NCI-H1694 (cell line): ENCODE data around the gene LTBP4.
A peak's percentile ranks its signal among the peaks of the same experiment; 100 is the strongest.
"Not testable (repeated sequence)": the region's sequence is repeated elsewhere in the genome, so short reads cannot be mapped to it uniquely, and the experiment has no call there.

Experiments used
- DNase-seq: peaks from one replicate; lab custom pipeline; 2025; lab: John Stamatoyannopoulos, UW

Gene LTBP4

GRCh38 chr19:40611900-40612698 is 10.9 kb downstream of the LTBP4 start:
- DNase-seq, result no peak

DNA sequence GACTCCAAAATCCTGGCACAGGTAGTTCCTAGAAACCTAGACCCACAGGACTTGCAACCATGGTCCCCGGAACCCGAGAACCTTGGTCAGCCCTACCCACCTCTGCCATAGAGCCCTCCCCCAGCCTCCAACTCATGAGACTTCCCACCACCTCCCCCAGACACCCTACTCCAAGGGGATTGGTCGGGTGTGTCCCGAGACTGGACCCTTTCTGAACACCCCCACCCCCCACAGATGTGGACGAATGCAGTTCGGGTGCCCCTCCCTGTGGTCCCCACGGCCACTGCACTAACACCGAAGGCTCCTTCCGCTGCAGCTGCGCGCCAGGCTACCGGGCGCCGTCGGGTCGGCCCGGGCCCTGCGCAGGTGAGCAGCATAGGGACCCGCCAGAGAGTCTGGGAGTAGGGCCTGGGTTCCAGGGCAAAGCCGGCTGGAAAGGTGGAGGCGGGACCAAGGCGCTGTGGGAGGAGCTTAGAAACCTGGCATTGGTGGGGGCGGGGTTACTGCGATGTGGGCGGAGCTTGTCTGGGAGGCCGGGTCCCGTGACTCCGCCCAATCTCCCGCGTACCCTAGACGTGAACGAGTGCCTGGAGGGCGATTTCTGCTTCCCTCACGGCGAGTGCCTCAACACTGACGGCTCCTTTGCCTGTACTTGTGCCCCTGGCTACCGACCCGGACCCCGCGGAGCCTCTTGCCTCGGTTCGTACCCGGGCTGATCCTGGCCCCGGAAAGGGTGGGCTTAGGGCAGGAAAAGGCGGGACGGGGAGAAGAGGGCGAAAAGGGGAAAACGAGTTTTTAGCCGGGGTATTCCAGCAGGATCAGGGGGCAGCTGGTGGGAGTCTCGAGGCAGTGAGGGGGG is 11.9 kb downstream of the LTBP4 start:
- no peak for DNase-seq

- no peak for DNase-seq
Observed at GRCh38 chr19:40613690-40614621, 12.8 kb downstream of the LTBP4 start.

GRCh38 chr19:40614622-40615411 is 13.6 kb downstream of the LTBP4 start:
- no peak for DNase-seq

DNA sequence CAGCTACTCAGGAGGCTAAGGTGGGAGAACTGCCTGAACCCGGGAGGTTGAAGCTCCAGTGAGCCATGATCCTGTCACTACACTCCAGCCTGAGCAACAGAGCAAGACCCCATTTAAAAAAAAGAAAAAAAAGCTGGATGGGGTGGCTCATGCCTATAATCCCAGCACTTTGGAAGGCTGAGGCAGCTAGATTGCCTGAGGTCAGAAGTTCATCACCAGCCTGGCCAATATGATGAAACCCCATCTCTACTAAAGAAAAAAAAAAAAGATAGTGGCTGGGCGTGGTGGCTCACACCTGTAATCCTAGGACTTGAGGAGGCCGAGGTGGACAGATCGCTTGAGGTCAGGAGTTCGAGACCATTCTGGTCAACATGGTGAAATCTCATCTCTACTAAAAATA is 15.0 kb downstream of the LTBP4 start:
- no peak for DNase-seq

- no peak for DNase-seq
Observed at GRCh38 chr19:40616941-40617340, 15.8 kb downstream of the LTBP4 start.

- DNase-seq, result no peak
Observed at GRCh38 chr19:40617961-40618360, 16.8 kb downstream of the LTBP4 start.

DNA sequence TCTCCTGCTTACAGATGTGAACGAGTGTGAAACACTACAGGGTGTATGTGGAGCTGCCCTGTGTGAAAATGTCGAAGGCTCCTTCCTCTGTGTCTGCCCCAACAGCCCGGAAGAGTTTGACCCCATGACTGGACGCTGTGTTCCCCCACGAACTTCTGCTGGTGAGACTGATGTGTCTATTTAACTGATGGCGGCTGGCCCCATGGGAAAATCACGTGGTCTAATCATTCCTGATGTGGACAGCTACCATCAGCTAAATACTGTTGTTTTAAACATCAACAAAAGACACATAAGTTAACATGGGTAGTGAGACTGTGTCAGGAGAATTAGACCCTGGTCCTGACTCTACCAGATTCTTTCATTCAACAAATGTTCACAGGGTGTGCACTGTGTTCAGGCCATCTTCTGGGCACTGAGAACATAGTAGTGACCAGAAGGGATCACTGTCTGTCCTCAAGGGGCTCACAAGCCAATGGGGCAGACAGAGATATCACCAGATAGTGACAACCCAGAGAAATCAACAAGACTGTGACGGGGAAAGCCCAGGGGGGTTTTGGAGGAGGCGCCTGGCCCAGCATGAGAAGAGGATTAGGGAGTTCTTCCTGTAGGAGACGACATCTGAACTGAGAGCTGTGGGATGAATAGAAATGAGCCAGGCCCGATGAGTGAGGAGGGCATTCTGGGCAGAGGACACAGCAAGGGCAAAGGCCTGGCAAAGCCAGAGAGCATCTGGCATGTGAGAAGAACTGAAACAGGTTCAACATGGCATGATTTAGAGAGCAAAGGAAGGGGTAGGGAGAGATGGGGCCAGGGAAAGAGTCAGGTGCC is 18.4 kb downstream of the LTBP4 start:
- DNase-seq, result peak; percentile 64

DNA sequence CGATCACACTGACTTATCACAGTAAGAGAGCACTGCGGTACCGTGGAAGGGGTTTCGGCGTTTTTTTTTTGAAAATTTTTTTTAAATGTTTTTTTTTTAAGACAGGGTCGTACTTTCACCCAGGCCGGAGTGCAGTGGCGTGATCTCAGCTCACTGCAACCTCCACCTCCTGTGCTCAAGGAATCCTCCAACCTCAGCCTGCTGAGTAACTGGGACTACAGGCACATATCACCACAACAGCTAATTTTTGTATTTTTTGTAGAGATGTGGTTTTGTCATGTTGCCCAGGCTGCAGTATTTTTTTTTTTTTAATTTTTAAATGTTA is 19.0 kb downstream of the LTBP4 start:
- no peak for DNase-seq

GRCh38 chr19:40621283-40621682 is 20.1 kb downstream of the LTBP4 start:
- no peak for DNase-seq

DNA sequence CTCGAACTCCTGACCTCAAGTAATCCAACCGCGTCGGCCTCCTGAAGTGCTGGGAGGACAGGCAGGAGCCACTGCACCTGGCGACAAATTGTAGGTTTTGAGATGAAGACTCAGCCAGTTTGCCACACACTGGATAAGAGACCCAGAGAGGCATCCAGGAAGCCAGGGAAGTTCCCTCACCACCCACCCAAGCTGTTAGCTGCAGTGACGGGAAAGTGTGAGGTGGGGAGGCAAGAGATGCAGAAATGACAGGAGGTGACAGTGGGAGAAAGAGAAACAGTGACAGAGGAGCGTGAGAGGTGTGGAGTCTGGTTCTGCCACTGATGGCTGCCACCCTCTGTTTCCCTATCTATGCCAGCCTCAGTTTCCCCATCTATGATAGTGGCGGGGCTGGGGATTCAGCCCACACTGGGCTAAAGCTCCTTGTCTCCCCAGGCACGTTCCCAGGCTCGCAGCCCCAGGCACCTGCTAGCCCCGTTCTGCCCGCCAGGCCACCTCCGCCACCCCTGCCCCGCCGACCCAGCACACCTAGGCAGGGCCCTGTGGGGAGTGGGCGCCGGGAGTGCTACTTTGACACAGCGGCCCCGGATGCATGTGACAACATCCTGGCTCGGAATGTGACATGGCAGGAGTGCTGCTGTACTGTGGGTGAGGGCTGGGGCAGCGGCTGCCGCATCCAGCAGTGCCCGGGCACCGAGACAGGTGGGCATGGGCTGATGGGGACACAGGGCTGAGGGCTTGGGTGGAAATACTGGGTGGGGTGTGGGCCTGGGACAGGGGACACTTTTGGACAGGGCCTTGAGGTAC is 21.0 kb downstream of the LTBP4 start:
- DNase-seq, result no peak

DNA sequence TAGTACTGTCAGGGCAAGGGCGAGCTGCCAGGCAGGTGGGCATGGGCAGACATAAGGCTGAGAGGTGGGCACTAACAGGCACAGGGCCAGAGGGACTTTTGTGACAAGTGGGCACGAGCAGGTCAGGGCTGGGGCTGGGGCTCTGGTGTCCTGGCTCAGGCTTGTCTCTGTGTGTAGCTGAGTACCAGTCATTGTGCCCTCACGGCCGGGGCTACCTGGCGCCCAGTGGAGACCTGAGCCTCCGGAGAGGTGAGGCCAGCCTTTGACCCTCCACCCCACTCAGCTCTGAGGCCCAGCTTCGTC is 21.6 kb downstream of the LTBP4 start:
- no peak for DNase-seq

- DNase-seq, result no peak
Observed at GRCh38 chr19:40623403-40624251, 22.5 kb downstream of the LTBP4 start.

DNA sequence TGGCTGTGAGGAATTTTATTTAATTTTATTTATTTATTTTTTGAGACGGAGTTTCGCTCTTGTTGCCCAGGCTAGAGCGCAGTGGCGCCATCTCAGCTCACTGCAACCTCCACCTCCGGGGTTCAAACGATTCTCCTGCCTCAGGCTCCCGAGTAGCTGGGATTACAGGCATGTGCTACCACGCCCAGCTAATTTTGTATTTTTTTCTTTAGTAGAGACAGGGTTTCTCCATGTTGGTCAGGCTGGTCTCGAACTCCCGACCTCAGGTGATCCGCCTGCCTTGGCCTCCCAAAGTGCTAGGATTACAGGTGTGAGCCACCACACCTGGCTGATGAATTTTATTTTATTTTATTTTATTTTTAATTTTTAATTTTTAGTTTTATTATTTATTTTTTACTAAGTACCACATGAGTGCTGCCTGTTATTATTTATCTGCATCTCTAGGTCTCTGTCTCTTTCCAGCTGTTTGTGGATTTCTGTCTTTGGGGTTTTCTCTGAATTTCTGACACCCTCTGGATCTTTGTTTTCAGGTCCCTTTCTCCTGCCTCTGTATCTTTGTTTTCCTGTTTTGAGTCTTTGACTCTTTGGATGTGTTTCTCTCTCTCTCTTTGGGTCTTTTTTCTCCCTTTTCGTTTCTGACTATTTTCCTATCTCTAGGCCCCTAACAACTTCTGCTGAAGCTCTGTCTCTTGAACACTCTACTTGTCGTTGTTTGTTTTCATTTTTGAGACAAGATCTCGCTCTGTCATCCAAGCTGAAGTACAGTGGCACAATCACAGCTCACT is 23.4 kb downstream of the LTBP4 start:
- DNase-seq, result not testable (repeated sequence)

DNA sequence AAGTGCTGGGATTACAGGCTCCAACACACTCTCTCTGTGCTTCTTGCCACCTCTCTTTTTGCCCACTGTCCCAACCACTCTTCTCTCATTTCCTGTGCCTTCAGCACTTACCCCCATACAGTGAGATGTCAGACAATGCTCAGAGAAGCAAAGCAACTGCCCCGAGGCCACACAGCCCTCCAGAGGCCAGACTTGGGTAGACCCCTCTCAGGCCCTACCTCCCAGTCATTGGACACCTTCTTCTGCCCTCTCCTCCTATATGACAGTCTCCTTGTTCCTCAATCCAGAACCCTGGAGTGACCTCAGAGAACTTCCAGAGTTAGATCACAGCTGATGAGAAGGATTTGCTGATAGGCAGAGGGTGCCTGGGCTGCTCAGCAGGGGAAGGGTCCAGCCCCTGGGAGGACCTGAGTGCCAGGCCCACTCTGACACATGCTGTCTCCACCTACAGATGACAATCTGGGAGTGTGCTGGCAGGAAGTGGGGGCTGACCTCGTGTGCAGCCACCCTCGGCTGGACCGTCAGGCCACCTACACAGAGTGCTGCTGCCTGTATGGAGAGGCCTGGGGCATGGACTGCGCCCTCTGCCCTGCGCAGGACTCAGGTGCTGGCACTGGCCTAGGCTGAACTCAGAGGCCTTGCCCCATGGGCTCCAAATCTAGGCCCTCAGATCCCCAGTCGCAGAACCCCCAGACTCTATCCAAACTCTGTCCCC is 24.4 kb downstream of the LTBP4 start:
- no peak for DNase-seq

GRCh38 chr19:40626918-40627317 is 25.7 kb downstream of the LTBP4 start:
- DNase-seq, result no peak

- no peak for DNase-seq
Observed at GRCh38 chr19:40627486-40628279, 26.5 kb downstream of the LTBP4 start.
